Fibroblast of villous mesenchyme (primary cell): Measurements from ENCODE around the gene LIFR. TPM values are rescaled to one million over a fixed set of nuclear protein-coding genes. Genes with fewer than 3 reads are reported as not detected.

Experiments used
- DNase-seq: peaks from one replicate; pipeline ENCODE4 v3.0.0-alpha.2; 2010; ENCODE audit warnings: low read depth
- H3K4me3 ChIP-seq: 2 replicates; pipeline ENCODE4 v1.5.1; 2011; ENCODE audit warnings: low read depth, mild to moderate bottlenecking, low read length
- CTCF ChIP-seq: IDR thresholded peaks from 2 replicates; pipeline ENCODE4 v1.5.1; 2012; ENCODE audit warnings: low read depth, mild to moderate bottlenecking, low read length; ENCODE audit not compliant: insufficient read depth
- total RNA-seq: library from RNA; depleted of rRNA; stranded (reverse); fragments of >200 nt; gene quantifications from 2 replicates; pipeline ENCODE4 v1.2.3, GENCODE V29; 2012

LIFR gene, protein sequence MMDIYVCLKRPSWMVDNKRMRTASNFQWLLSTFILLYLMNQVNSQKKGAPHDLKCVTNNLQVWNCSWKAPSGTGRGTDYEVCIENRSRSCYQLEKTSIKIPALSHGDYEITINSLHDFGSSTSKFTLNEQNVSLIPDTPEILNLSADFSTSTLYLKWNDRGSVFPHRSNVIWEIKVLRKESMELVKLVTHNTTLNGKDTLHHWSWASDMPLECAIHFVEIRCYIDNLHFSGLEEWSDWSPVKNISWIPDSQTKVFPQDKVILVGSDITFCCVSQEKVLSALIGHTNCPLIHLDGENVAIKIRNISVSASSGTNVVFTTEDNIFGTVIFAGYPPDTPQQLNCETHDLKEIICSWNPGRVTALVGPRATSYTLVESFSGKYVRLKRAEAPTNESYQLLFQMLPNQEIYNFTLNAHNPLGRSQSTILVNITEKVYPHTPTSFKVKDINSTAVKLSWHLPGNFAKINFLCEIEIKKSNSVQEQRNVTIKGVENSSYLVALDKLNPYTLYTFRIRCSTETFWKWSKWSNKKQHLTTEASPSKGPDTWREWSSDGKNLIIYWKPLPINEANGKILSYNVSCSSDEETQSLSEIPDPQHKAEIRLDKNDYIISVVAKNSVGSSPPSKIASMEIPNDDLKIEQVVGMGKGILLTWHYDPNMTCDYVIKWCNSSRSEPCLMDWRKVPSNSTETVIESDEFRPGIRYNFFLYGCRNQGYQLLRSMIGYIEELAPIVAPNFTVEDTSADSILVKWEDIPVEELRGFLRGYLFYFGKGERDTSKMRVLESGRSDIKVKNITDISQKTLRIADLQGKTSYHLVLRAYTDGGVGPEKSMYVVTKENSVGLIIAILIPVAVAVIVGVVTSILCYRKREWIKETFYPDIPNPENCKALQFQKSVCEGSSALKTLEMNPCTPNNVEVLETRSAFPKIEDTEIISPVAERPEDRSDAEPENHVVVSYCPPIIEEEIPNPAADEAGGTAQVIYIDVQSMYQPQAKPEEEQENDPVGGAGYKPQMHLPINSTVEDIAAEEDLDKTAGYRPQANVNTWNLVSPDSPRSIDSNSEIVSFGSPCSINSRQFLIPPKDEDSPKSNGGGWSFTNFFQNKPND
- total RNA-seq = 30.3 and 40.2 TPM in 2 replicates

- TF ChIP-seq CTCF = no peak
- peak within 1 kb of the TSS; percentile 85 for H3K4me3 ChIP-seq
- peak; percentile 85 for DNase-seq
These were observed at the start of gene LIFR for GRCh38 chr5:38556599-38557307. Gene LIFR, minus strand, starts transcription at chr5:38556646. Its CDS starts 25,999 bp downstream, at chr5:38530647.

- no peak for DNase-seq
- H3K4me3 ChIP-seq = no peak overlapping the region
- no peak for TF ChIP-seq CTCF
These were observed 49.2 kb upstream of the LIFR start for GRCh38 chr5:38605610-38606009.

- no peak for TF ChIP-seq CTCF
- no peak overlapping the region for H3K4me3 ChIP-seq
- peak; percentile 82 for DNase-seq
These were observed 47.2 kb upstream of the LIFR start for GRCh38 chr5:38603691-38604090.

GRCh38 chr5:38602641-38603040, 46.2 kb upstream of the LIFR start:
- H3K4me3 ChIP-seq = no peak overlapping the region
- no peak for TF ChIP-seq CTCF

DNA sequence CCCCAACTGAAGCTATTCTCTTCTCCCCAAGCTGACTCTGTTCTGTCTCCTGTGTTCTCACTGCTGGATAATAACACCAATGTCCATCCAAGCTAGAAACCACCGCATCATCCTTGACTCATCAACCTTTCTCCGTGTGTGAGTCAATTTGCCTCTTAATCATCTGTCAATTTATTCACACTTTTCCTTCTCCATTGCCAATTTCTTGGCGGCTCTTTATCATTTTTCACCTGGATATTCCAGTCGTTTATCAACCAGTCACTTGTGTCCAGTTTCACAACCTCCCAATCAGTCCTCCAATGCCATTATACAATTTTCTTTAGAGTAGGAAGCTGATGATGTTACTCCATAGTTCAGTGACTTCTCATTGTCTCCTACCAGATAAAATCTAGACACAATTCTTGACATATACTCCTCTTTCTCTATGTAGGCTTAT, 45.4 kb upstream of the LIFR start:
- DNase-seq = peak; percentile 30
- TF ChIP-seq CTCF = no peak
- no peak overlapping the region for H3K4me3 ChIP-seq

More at GRCh38 chr5:38602641-38603040, 46.2 kb upstream of the LIFR start:
- no peak for DNase-seq
